Measurements from ENCODE around the gene SLC9A6.
A peak's percentile ranks its signal among the peaks of the same experiment; 100 is the strongest.
"Not testable (repeated sequence)": the region's sequence is repeated elsewhere in the genome, so short reads cannot be mapped to it uniquely, and the experiment has no call there.

Gene SLC9A6

GRCh38 chrX:136065044-136065671, 79.9 kb downstream of the SLC9A6 start:
- DNase-seq = peak; percentile 45

- DNase-seq = no peak
Observed at GRCh38 chrX:136067097-136067496, 81.9 kb downstream of the SLC9A6 start.

- DNase-seq = no peak
Observed at GRCh38 chrX:136067966-136068365, 82.7 kb downstream of the SLC9A6 start.

- no peak for DNase-seq
Observed at GRCh38 chrX:136076942-136077341, 91.7 kb downstream of the SLC9A6 start.

GRCh38 chrX:136080766-136081165, 95.5 kb downstream of the SLC9A6 start:
- DNase-seq = no peak

GRCh38 chrX:136086521-136086920, 101.3 kb downstream of the SLC9A6 start:
- no peak for DNase-seq

- not testable (repeated sequence) for DNase-seq
Observed at GRCh38 chrX:136091898-136092297, 106.7 kb downstream of the SLC9A6 start.

- no peak for DNase-seq
Observed at GRCh38 chrX:136094962-136095361, 109.7 kb downstream of the SLC9A6 start.

Data from CD4-positive, alpha-beta T cell treated with Interferon gamma for 1 hour (primary cell).